Neuronal stem cell (in vitro differentiated cells): ENCODE measurements around the gene GPSM1.

Experiments used
- DNase-seq: peaks from one replicate; pipeline ENCODE4 v3.0.0-alpha.2; 2013; ENCODE audit warnings: low spot score
- H2AFZ ChIP-seq: one replicate; pipeline ENCODE4 v1.6.1; 2013; ENCODE audit warnings: mild to moderate bottlenecking, low read length, inconsistent platforms
- H2AK5ac ChIP-seq: 2 replicates; pipeline ENCODE4 v1.6.1; 2013; ENCODE audit warnings: low read depth, mild to moderate bottlenecking, inconsistent platforms, low read length, moderate library complexity, mixed read lengths
- H2BK120ac ChIP-seq: 2 replicates; pipeline ENCODE4 v1.6.1; 2013; ENCODE audit warnings: low read depth, mild to moderate bottlenecking, inconsistent platforms, low read length, moderate library complexity, mixed read lengths
- H2BK12ac ChIP-seq: one replicate; pipeline ENCODE4 v1.6.1; 2013; ENCODE audit warnings: low read length, inconsistent platforms
- H2BK15ac ChIP-seq: 2 replicates; pipeline ENCODE4 v1.6.1; 2013; ENCODE audit warnings: mild to moderate bottlenecking, low read length, inconsistent platforms, mixed read lengths
- H2BK5ac ChIP-seq: one replicate; pipeline ENCODE4 v1.6.1; 2013; ENCODE audit warnings: inconsistent platforms, mild to moderate bottlenecking, low read length, moderate library complexity
- H3K14ac ChIP-seq: one replicate; pipeline ENCODE4 v1.6.1; 2013; ENCODE audit warnings: low read length, inconsistent platforms
- H3K18ac ChIP-seq: 2 replicates; pipeline ENCODE4 v1.6.1; 2013; ENCODE audit warnings: low read length, inconsistent platforms
- H3K23ac ChIP-seq: 2 replicates; pipeline ENCODE4 v1.6.1; 2013; ENCODE audit warnings: low read depth, mild to moderate bottlenecking, mixed read lengths, low read length, inconsistent platforms; ENCODE audit not compliant: poor library complexity
- H3K27ac ChIP-seq: replicated peaks from 3 replicates; pipeline ENCODE4 v1.5.1; 2013; ENCODE audit warnings: low read length, inconsistent platforms
- H3K27me3 ChIP-seq, 3 experiments: 2 replicates each; pipeline ENCODE4 v1.6.1; 2013; ENCODE audit warnings: low read length in 3 of 3, mild to moderate bottlenecking in 2 of 3, inconsistent platforms in 1 of 3, low read depth in 1 of 3, mixed read lengths in 1 of 3, moderate library complexity in 1 of 3; ENCODE audit not compliant: control insufficient read depth in 3 of 3, insufficient read depth in 3 of 3
- H3K36me3 ChIP-seq, 2 donors: replicated peaks in 1 of 2; 2 replicates each; pipeline ENCODE4 v1.6.1; 2013; ENCODE audit warnings: low read length in 2 of 2; ENCODE audit not compliant: control insufficient read depth in 2 of 2, insufficient read depth in 2 of 2
- H3K4ac ChIP-seq: 2 replicates; pipeline ENCODE4 v1.6.1; 2013; ENCODE audit warnings: inconsistent platforms, mild to moderate bottlenecking, low read length, moderate library complexity
- H3K4me1 ChIP-seq, 2 donors: 1 replicate in 1 of 2; 2 replicates in 1 of 2; pipeline ENCODE4 v1.6.1; 2013; ENCODE audit warnings: low read length in 2 of 2, low read depth in 1 of 2; ENCODE audit not compliant: control insufficient read depth in 2 of 2, insufficient read depth in 1 of 2
- H3K4me2 ChIP-seq: one replicate; pipeline ENCODE4 v1.6.1; 2013; ENCODE audit warnings: mild to moderate bottlenecking, low read length, inconsistent platforms; ENCODE audit not compliant: insufficient read depth, poor library complexity, severe bottlenecking
- H3K4me3 ChIP-seq, 2 donors: 2 replicates each; pipeline ENCODE4 v1.5.1; 2013; ENCODE audit warnings: low read length in 2 of 2, mild to moderate bottlenecking in 2 of 2, inconsistent platforms in 1 of 2, moderate library complexity in 1 of 2
- H3K79me1 ChIP-seq: one replicate; pipeline ENCODE4 v1.6.1; 2013; ENCODE audit warnings: low read depth, mild to moderate bottlenecking, inconsistent platforms, low read length, moderate library complexity
- H3K9ac ChIP-seq: one replicate; pipeline ENCODE4 v1.6.1; 2013; ENCODE audit warnings: mild to moderate bottlenecking, low read depth, low read length, inconsistent platforms; ENCODE audit not compliant: poor library complexity
- H3K9me3 ChIP-seq, 2 donors: replicated peaks in 1 of 2; 2 replicates each; pipeline versions ENCODE3 to v1.6.1; 2013; ENCODE audit warnings: low read length in 2 of 2, mild to moderate bottlenecking in 2 of 2, inconsistent platforms in 1 of 2, low read depth in 1 of 2, mixed read lengths in 1 of 2, moderate library complexity in 1 of 2; ENCODE audit not compliant: control insufficient read depth in 2 of 2, insufficient read depth in 1 of 2
- H4K8ac ChIP-seq: one replicate; pipeline ENCODE4 v1.6.1; 2013; ENCODE audit warnings: low read depth, mild to moderate bottlenecking, inconsistent platforms, low read length, moderate library complexity
- H4K91ac ChIP-seq: one replicate; pipeline ENCODE4 v1.6.1; 2013; ENCODE audit warnings: low read length, low read depth, mild to moderate bottlenecking, inconsistent platforms; ENCODE audit not compliant: poor library complexity
- WGBS, 2 donors: extraction: QIAGEN DNeasy Blood & Tissue Kit; methylation state at CpG; one replicate each; pipeline ENCODE4 v1.1.7; 2013; ENCODE audit warnings: missing lambda C conversion rate in 2 of 2, mixed read lengths in 1 of 2; ENCODE audit not compliant: insufficient read length in 2 of 2, insufficient replicate concordance in 1 of 2; ENCODE audit errors: extremely low coverage in 2 of 2; 5-methylcytosine and 5-hydroxymethylcytosine counted together

The GPSM1 gene

DNA sequence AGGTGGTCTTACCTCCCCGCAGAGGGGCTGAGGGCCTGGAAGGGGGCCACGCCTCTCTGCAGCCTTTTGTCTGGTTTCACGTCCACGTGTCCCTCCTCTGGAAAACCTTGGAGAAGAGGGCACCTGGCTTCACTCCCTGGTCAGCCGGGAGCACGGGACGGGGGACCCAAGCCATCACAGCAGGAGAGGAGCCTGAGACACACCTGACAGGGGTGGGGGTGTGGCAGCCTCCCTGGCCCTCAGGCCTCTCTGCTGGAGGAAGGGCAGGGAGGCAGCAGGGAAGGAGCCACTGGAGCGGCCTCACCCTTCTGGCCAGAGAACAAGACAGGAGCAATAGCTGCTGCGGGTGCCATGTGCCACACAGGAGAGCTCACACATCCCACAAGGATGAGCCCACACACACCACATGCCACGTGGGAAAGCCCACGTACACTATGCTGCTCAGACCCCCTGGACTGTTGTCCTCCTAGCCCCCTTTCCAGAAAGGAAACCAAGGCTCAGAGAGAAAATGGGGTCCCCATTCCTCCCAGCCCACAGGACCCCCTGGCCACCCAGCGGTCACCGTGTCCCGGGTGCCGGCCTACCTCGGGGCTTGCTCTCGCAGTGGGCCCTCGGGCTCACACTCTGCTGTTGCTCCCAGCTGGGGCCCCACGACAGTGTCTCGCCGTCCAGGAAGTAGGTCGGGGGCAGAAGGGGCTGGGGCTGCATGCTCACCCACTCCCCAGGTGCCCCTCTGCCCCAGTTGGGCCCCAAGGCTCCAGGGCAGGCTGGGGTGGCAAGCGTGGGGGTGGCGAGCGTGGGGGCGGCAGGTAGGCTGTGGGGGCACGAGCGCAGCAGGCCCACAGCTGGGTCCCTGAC, 41.6 kb upstream of the GPSM1 start:
- Histone ChIP-seq H4K8ac (no peak overlapping the region), H3K4me1 (peaks cover 0 to 3% of the 10 kb centered on the region in 2 donors), H3K18ac (peak overlapping the region; percentile 38), H2BK12ac (peak overlapping the region; percentile 58), H3K4me3 (no peak overlapping the region), H2AK5ac (peak overlapping the region; percentile 97), H3K27me3 (peaks cover 0 to 61% (median 0%) of the 10 kb centered on the region in 3 experiments), H3K23ac (peak overlapping the region; percentile 65), H3K4me2 (no peak overlapping the region), H3K9me3 (no peaks in the 10 kb centered on the region), H3K27ac (no peak overlapping the region), H3K79me1 (peaks cover 3% of the 10 kb centered on the region), H4K91ac (peak overlapping the region; percentile 72), H3K4ac (peak overlapping the region; percentile 23), H2BK120ac (no peak overlapping the region), H3K9ac (peak overlapping the region; percentile 50), H2BK15ac (peak overlapping the region; percentile 75), H3K36me3 (no peaks in the 10 kb centered on the region), H3K14ac (no peak overlapping the region), H2BK5ac (no peak overlapping the region), H2AFZ (no peak overlapping the region)
- WGBS, 2 donors: no CpG with 5 or more reads among the region's 28 CpGs
- DNase-seq: no peak

DNA sequence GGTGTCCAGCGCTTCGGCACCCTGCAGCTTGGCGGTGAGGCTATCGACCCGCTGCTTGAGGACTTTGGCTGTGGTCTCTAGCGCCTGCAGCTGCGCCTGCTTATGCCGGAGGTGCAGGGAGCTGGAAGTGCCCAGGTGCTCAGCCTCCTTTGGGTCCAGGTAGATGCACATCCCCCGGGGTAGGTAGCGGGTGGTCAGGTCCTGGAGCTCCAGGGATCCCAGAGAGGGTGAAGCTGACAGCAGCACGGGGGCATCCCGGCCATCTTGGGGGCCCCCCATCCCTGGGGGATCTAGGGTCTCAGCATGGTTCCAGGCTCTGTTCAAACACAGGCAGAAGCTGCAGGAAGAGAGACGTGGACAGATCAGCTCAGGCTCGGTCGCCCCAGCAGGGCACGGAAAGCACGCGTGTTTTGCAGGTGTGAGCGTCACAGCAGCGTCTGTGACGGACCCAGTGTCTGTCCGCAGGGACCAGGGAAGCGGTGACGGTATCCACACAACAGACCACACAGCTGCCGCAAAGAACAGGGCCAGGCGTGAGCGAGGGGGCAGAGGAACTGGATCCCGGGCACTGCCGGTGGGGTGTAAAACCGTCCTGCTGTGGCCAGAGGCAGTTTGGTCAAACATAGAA, 40.9 kb upstream of the GPSM1 start:
- H3K4me2 ChIP-seq: no peak overlapping the region
- no peak overlapping the region for H3K27ac ChIP-seq
- no peaks in the 10 kb centered on the region for H3K9me3 ChIP-seq
- no peak overlapping the region for H3K9ac ChIP-seq
- peak overlapping the region; percentile 97 for H2AK5ac ChIP-seq
- H2AFZ ChIP-seq: no peak overlapping the region
- peak overlapping the region in 1 of 2 donors; percentile 25 for H3K4me3 ChIP-seq
- no peak overlapping the region for H4K8ac ChIP-seq
- peaks cover 3% of the 10 kb centered on the region for H3K79me1 ChIP-seq
- H4K91ac ChIP-seq: no peak overlapping the region
- H3K4ac ChIP-seq: peak overlapping the region; percentile 66
- peaks cover 0 to 3% of the 10 kb centered on the region in 2 donors for H3K4me1 ChIP-seq
- H3K27me3 ChIP-seq: peaks cover 0 to 65% (median 0%) of the 10 kb centered on the region in 3 experiments
- peak overlapping the region; percentile 73 for H3K23ac ChIP-seq
- no peaks in the 10 kb centered on the region for H3K36me3 ChIP-seq
- H3K18ac ChIP-seq: peak overlapping the region; percentile 72
- peak overlapping the region; percentile 85 for H2BK15ac ChIP-seq
- H2BK12ac ChIP-seq: peak overlapping the region; percentile 58
- H2BK120ac ChIP-seq: no peak overlapping the region
- WGBS, 2 donors: no CpG with 5 or more reads among the region's 30 CpGs
- H2BK5ac ChIP-seq: no peak overlapping the region
- DNase-seq: no peak
- H3K14ac ChIP-seq: peak overlapping the region; percentile 31

DNA sequence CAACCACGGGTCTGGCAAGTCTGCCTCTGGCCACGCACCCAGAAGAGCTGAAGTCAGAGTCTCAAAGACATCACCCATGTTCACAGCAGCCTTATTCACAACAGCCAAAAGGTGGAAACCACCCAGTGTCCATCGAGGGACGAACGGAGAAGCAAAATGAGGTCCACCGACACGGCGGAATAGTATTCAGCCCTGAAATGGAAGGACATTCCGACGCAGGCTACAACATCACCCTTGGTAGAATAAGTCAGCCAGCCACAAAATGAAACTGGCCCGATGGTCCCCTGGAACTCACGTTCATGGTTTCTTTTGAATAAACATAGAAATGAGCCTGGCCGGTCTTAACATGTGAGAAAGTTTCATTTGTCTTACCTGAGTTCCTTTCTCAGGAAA, 40.4 kb upstream of the GPSM1 start:
- Histone ChIP-seq H3K27me3 (peaks cover 0 to 64% (median 0%) of the 10 kb centered on the region in 3 experiments), H3K4me2 (no peak overlapping the region), H3K9me3 (no peaks in the 10 kb centered on the region), H2BK5ac (no peak overlapping the region), H4K91ac (no peak overlapping the region), H3K9ac (no peak overlapping the region), H2BK120ac (no peak overlapping the region), H2AK5ac (peak overlapping the region; percentile 97), H2BK15ac (no peak overlapping the region), H3K4ac (no peak overlapping the region), H4K8ac (peak overlapping the region; percentile 19), H2BK12ac (no peak overlapping the region), H3K27ac (no peak overlapping the region), H2AFZ (no peak overlapping the region), H3K4me1 (peaks cover 0 to 3% of the 10 kb centered on the region in 2 donors), H3K36me3 (no peaks in the 10 kb centered on the region), H3K18ac (peak overlapping the region; percentile 72), H3K4me3 (peak overlapping the region in 1 of 2 donors; percentile 25), H3K14ac (peak overlapping the region; percentile 31), H3K79me1 (peaks cover 3% of the 10 kb centered on the region), H3K23ac (no peak overlapping the region)
- DNase-seq: no peak
- WGBS, 2 donors: no CpG with 5 or more reads among the region's 13 CpGs
